NCI-H510A (cell line): ENCODE results near the gene TCEA2.
"Not testable (repeated sequence)": the region's sequence is repeated elsewhere in the genome, so short reads cannot be mapped to it uniquely, and the experiment has no call there.

Experiments used
- DNase-seq: peaks from one replicate; lab custom pipeline; 2025; lab: John Stamatoyannopoulos, UW

TCEA2 gene

GRCh38 chr20:64077876-64078551, 15.0 kb downstream of the TCEA2 start:
- DNase-seq: no peak

GRCh38 chr20:64078934-64079272, 15.9 kb downstream of the TCEA2 start:
- DNase-seq: no peak

GRCh38 chr20:64079273-64080012, 16.4 kb downstream of the TCEA2 start, which contains the start of gene RGS19:
RGS19 (minus strand) TSS chr20:64079518; CDS start chr20:64076886, 2,632 bp downstream.
- no peak for DNase-seq

- no peak for DNase-seq
Measured at GRCh38 chr20:64080013-64080812, 17.2 kb downstream of the TCEA2 start, which contains the start of gene OPRL1. OPRL1 (plus strand) TSS chr20:64080082; CDS start chr20:64092721, 12,639 bp downstream.

GRCh38 chr20:64080813-64081623, 18.0 kb downstream of the TCEA2 start:
- DNase-seq: no peak

- no peak for DNase-seq
Measured at GRCh38 chr20:64081624-64081964, 18.6 kb downstream of the TCEA2 start.

- DNase-seq: no peak
Measured at GRCh38 chr20:64082126-64082731, 19.2 kb downstream of the TCEA2 start.

- DNase-seq: no peak
Measured at GRCh38 chr20:64082820-64083377, 19.9 kb downstream of the TCEA2 start.

GRCh38 chr20:64083378-64083803, 20.4 kb downstream of the TCEA2 start:
- DNase-seq: peak; percentile 62

GRCh38 chr20:64083804-64084684, 21.0 kb downstream of the TCEA2 start, which contains the start of gene LKAAEAR1:
LKAAEAR1 (minus strand) TSS chr20:64084398; CDS start chr20:64084219, 179 bp downstream.
- DNase-seq: no peak

- no peak for DNase-seq
Measured at GRCh38 chr20:64084685-64085152, 21.7 kb downstream of the TCEA2 start.

GRCh38 chr20:64086801-64087200, 23.8 kb downstream of the TCEA2 start:
- no peak for DNase-seq

- DNase-seq: not testable (repeated sequence)
Measured at GRCh38 chr20:64087226-64087825, 24.3 kb downstream of the TCEA2 start.

GRCh38 chr20:64088586-64088985, 25.6 kb downstream of the TCEA2 start:
- not testable (repeated sequence) for DNase-seq

GRCh38 chr20:64090165-64090564, 27.2 kb downstream of the TCEA2 start:
- no peak for DNase-seq

GRCh38 chr20:64091340-64091739, 28.3 kb downstream of the TCEA2 start:
- DNase-seq: no peak

- DNase-seq: no peak
Measured at GRCh38 chr20:64091770-64092169, 28.8 kb downstream of the TCEA2 start.

- DNase-seq: no peak
Measured at GRCh38 chr20:64092258-64093012, 29.4 kb downstream of the TCEA2 start.
